ENCODE data around the gene RCAN2. TPM values are rescaled to one million over a fixed set of nuclear protein-coding genes. Genes with fewer than 3 reads are reported as not detected.

RCAN2 gene
- total and polyA plus RNA-seq, 9 of the 15 experiments (the other 6 are each of a cell fraction or from before 2014, with no cell fraction given) = 0.04 TPM; not detected in 8

GRCh38 chr6:46473881-46474280 lies 17.4 kb downstream of the RCAN2 start (continued):
- no peak for TF ChIP-seq GTF2E2 (tag; IDR thresholded peaks at IDR 0.05)
- no peak for TF ChIP-seq ZNF124 (CRISPR knock-in tag; IDR thresholded peaks at IDR 0.05)
- TF ChIP-seq DNMT1 (IDR thresholded peaks at IDR 0.05) = no peak

GRCh38 chr6:46472243-46472642 lies 19.0 kb downstream of the RCAN2 start:
- FAIRE-seq = no peak
- Histone ChIP-seq H3K9me3 (replicated peaks; ENCODE audit: control insufficient read depth, insufficient read depth, low read depth, low read length) (no peaks in the 10 kb centered on the region), H4K20me1 (replicated peaks; ENCODE audit: control insufficient read depth, insufficient read depth, low read length) (no peaks in the 10 kb centered on the region), H2AFZ (ENCODE audit: low read depth, low read length) (no peak overlapping the region), H3K9me1 (ENCODE audit: control insufficient read depth, insufficient read depth, low read length) (no peaks in the 10 kb centered on the region), H3K4me1 (replicated peaks in 1 of 2; ENCODE audit: control insufficient read depth in 2 of 2, insufficient read depth in 2 of 2, low read length in 2 of 2) (no peaks in the 10 kb centered on the region), H3K79me2 (ENCODE audit: control insufficient read depth, insufficient read depth, low read length) (no peaks in the 10 kb centered on the region), H3K9ac (ENCODE audit: insufficient read depth in 1 of 2, low read depth in 2 of 2, low read length in 2 of 2) (no peak overlapping the region), H3K4me3 (no peak overlapping the region), H3K36me3 (ENCODE audit: control insufficient read depth, insufficient read depth, low read length) (no peaks in the 10 kb centered on the region), H3K27ac (ENCODE audit: extremely low read depth, low read depth, low read length) (no peak overlapping the region), H3K27me3 (ENCODE audit: control insufficient read depth in 2 of 2, insufficient read depth in 2 of 2, low read length in 2 of 2) (no peaks in the 10 kb centered on the region), H3K4me2 (ENCODE audit: insufficient read depth, low read length) (no peak overlapping the region)
- CTCF ChIA-PET (ENCODE audit: low intra/inter-chr PET ratio) = no interaction called here
- intact Hi-C loops (cut with micrococcal nuclease) = no loop called here
- no peak for ATAC-seq
- POLR2A ChIA-PET = no interaction called here
- in situ Hi-C loops (cut with MboI) = no loop called here
- BruUV-seq (replicated peaks) = no TSS peak
- 0% methylated on average over 3 of the region's 3 CpGs for WGBS (ENCODE audit: insufficient coverage, low coverage, missing lambda C conversion rate)
- no peak for DNase-seq (ENCODE audit: extremely low read depth in 1 of 4, low spot score in 3 of 4)
- TF ChIP-seq PHF8 (IDR thresholded peaks at IDR 0.05; ENCODE audit: borderline replicate concordance, low read length) = no peak
- TF ChIP-seq KAT2B (IDR thresholded peaks at IDR 0.05; ENCODE audit: low read depth, low read length) = no peak
- TF ChIP-seq SNAPC5 (CRISPR knock-in tag; IDR thresholded peaks at IDR 0.05) = no peak
- no peak for TF ChIP-seq PREB (CRISPR knock-in tag; IDR thresholded peaks at IDR 0.05)
- TF ChIP-seq CBX5 (IDR thresholded peaks at IDR 0.05; ENCODE audit: borderline replicate concordance, low read depth) = no peak
- no peak for TF ChIP-seq ZZZ3 (IDR thresholded peaks at IDR 0.05)
- TF ChIP-seq TAL1 (IDR thresholded peaks at IDR 0.05) = no peak
- no peak for TF ChIP-seq ZFP1 (CRISPR knock-in tag; IDR thresholded peaks at IDR 0.05)
- TF ChIP-seq COPS2 (conservative IDR thresholded peaks at IDR 0.05) = no peak
- no peak for TF ChIP-seq MED1 (CRISPR knock-in tag; IDR thresholded peaks at IDR 0.05; ENCODE audit: borderline replicate concordance)
- TF ChIP-seq ZKSCAN8 (CRISPR knock-in tag; IDR thresholded peaks at IDR 0.05) = no peak
- no peak for TF ChIP-seq SMARCA5 (IDR thresholded peaks at IDR 0.05)
- no peak for TF ChIP-seq MAX (CRISPR knock-in tag; IDR thresholded peaks at IDR 0.05)
- no peak for TF ChIP-seq CEBPZ (IDR thresholded peaks at IDR 0.05; ENCODE audit: borderline replicate concordance, low read depth, low read length)
- TF ChIP-seq ZBTB43 (CRISPR knock-in tag; IDR thresholded peaks at IDR 0.05) = no peak

Data from K562 (cell line).